ENCODE data around the gene TXNDC16. TPM values are rescaled to one million over a fixed set of nuclear protein-coding genes. Genes with fewer than 3 reads are reported as not detected.

Gene TXNDC16
- total RNA-seq, 1 donor from 2014 or later, result 8.2 TPM

- ATAC-seq (no peak), DNase-seq (no peak)
- TF ChIP-seq CTCF (IDR thresholded peaks at IDR 0.05), result no peak
- Histone ChIP-seq H3K4me1 (peaks cover 25% of the 10 kb centered on the region), H3K9me3 (no peaks in the 10 kb centered on the region), H3K27me3 (ENCODE audit: low read depth) (no peaks in the 10 kb centered on the region), H3K4me3 (peak overlapping the region; percentile 96), H3K27ac (no peak overlapping the region), H3K36me3 (no peaks in the 10 kb centered on the region)
- intact Hi-C loops (cut with DNase I), result no loop called here
These were observed 1.1 kb downstream of the TXNDC16 start for GRCh38 chr14:52551205-52551604.

- Histone ChIP-seq H3K9me3 (no peaks in the 10 kb centered on the region), H3K4me3 (no peak overlapping the region), H3K27me3 (ENCODE audit: low read depth) (no peaks in the 10 kb centered on the region), H3K4me1 (peaks cover 25% of the 10 kb centered on the region), H3K36me3 (no peaks in the 10 kb centered on the region), H3K27ac (no peak overlapping the region)
- intact Hi-C loops (cut with DNase I), result no loop called here
- no peak for TF ChIP-seq CTCF (IDR thresholded peaks at IDR 0.05)
- no peak for DNase-seq
- no peak for ATAC-seq
These were observed 1.6 kb downstream of the TXNDC16 start for GRCh38 chr14:52550661-52551060.

- Histone ChIP-seq H3K27ac (no peak overlapping the region), H3K4me3 (no peak overlapping the region), H3K9me3 (no peaks in the 10 kb centered on the region), H3K36me3 (no peaks in the 10 kb centered on the region), H3K4me1 (peaks cover 14% of the 10 kb centered on the region), H3K27me3 (ENCODE audit: low read depth) (no peaks in the 10 kb centered on the region)
- ATAC-seq (no peak), DNase-seq (no peak)
- intact Hi-C loops (cut with DNase I), result no loop called here
- TF ChIP-seq CTCF (IDR thresholded peaks at IDR 0.05), result no peak
These were observed 4.8 kb downstream of the TXNDC16 start for GRCh38 chr14:52547526-52547925.

GRCh38 chr14:52547027-52547426 is 5.3 kb downstream of the TXNDC16 start:
- DNase-seq, result no peak

GRCh38 chr14:52546318-52546670 is 6.0 kb downstream of the TXNDC16 start:
- H3K36me3 ChIP-seq, result no peaks in the 10 kb centered on the region
- peaks cover 8% of the 10 kb centered on the region for H3K4me1 ChIP-seq
- DNase-seq, result no peak
- intact Hi-C loops (cut with DNase I), result no loop called here
- H3K4me3 ChIP-seq, result no peak overlapping the region
- ATAC-seq, result no peak
- no peaks in the 10 kb centered on the region for H3K27me3 ChIP-seq (ENCODE audit: low read depth)
- H3K9me3 ChIP-seq, result no peaks in the 10 kb centered on the region
- no peak overlapping the region for H3K27ac ChIP-seq
- TF ChIP-seq CTCF (IDR thresholded peaks at IDR 0.05), result no peak

More at GRCh38 chr14:52547027-52547426, 5.3 kb downstream of the TXNDC16 start:
- no peak for ATAC-seq
- Histone ChIP-seq H3K36me3 (no peaks in the 10 kb centered on the region), H3K27me3 (ENCODE audit: low read depth) (no peaks in the 10 kb centered on the region), H3K27ac (no peak overlapping the region), H3K4me1 (peaks cover 14% of the 10 kb centered on the region), H3K4me3 (no peak overlapping the region), H3K9me3 (no peaks in the 10 kb centered on the region)
- intact Hi-C loops (cut with DNase I), result no loop called here
- no peak for TF ChIP-seq CTCF (IDR thresholded peaks at IDR 0.05)

Data from lower lobe of right lung (tissue), 2 donors.